Hematopoietic multipotent progenitor cell treated with erythropoietin and hydrocortisone succinate and interleukin-3 and kit ligand, for 8 days (in vitro differentiated cells): ENCODE data around the gene STARD4.

Source experiments
- DNase-seq: peaks from one replicate; pipeline ENCODE4 v3.0.0-alpha.2; 2015

The STARD4 gene

DNA sequence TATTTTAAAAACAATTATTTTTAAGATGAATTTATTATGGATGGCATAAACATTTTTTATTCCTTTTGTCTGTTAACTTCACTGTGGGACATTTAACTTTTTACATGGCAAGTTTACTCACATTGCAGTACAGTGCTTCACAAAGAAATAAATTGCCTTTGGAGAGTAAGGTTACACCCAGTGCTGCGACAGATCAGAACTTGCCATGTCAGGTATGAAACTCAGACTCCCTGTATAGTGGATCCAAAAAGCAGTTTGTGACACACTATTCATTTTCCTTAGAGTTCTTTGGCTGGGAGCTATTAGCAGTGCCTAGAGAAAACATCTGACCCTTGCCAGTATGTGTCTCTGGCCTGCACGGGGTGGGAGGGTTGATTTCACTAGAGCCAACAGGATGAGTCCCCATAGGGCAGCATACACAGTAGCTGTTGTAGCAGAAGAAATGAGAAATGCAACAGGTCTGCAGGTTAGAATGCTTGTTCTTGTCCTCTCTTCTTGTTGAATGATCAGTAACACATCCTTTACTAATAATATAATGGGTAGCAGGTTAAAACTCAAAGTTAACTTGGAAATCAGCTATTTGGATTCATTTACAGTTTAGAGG lies 42.9 kb downstream of the STARD4 start:
- no peak for DNase-seq

GRCh38 chr5:111463311-111463710 lies 49.0 kb downstream of the STARD4 start:
- no peak for DNase-seq

GRCh38 chr5:111461934-111462333 lies 50.4 kb downstream of the STARD4 start:
- no peak for DNase-seq

GRCh38 chr5:111461255-111461671 lies 51.1 kb downstream of the STARD4 start:
- no peak for DNase-seq

DNA sequence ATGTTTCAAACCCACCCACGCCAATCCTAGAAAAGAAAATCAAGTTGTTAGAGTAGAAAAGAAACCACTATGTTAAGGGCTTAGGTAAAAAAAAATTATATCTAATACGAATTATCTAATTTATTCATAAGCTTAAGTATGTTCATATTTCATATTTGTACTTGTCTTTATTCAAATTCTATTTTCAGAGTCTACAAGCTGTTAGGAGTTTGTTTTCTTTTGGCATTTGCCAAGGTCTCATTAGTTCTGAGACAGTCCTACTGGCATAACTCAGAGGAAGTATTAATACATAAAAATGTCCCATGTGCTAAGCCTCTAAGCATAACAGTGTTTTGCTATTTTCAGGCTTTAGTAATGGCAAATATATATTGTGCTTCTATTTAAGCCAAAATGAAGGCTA lies 57.6 kb downstream of the STARD4 start:
- DNase-seq = no peak

DNA sequence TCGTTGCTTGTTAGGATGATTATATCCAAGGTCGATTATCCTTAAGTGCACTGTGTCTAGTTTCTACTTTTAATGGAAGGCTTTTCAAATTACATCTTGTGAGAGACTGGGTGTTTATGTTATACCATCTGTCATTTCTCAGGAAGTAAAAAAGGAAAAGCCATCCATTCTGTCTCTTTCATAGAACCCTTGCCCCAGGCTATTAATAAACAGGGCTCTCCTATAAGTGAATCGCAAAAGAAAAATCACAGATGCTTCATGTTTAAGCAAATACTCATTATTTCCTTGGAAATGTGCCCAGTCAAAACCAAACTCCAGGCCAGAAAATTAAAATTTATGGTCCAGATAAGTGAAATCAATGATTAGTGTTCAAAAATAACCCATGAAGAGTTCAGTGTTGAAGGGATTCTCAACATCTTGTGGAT lies 58.1 kb downstream of the STARD4 start:
- DNase-seq = no peak

- no peak for DNase-seq
Measured at GRCh38 chr5:111453747-111454146, 58.6 kb downstream of the STARD4 start.

DNA sequence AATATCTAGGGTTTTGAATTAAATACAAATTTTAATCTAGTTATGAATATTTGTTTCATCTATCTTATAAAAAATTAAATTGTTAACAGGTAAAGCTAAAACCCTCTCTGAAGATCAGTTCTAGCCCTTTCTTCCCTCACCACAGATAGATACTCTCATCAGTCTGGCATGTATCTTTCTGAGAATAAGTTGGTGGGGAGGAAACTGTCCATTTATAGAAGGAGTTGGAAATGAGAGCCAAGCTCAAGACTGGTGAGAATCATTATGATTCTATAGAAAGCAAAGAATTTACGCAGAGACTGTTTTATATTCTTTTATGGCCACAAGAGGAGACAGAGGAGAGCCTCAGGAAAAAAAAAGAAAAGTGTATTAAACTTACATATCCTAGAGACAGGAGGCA lies 59.0 kb downstream of the STARD4 start:
- DNase-seq = no peak

- no peak for DNase-seq
Measured at GRCh38 chr5:111447822-111448221, 64.5 kb downstream of the STARD4 start.

DNA sequence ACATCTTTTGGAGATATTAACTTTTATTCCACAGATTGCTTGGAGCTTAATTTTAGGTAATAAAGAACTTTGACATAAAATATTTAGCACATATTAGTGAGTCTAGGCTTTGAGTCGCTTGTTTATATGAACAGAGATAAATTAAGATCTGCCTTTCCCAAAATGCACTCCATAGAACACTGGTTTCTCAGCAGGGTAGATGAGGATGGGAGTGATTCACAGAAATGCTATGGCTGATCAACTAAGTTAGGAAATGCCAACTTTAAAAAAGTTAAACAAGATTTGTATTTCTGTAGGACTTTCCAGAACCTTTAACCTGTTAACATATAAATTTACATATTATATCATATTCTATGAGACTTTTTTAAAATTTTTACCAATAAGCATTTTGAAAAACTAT lies 65.2 kb downstream of the STARD4 start:
- no peak for DNase-seq
